SK-N-MC (cell line): ENCODE results near the gene PBX1.

Experiments used
- EZH2 ChIP-seq: fragments of 200-600 bp; sonication (generic); IDR thresholded peaks from one replicate; pipeline ENCODE4 v1.6.1; 2017; ENCODE audit warnings: antibody characterized with exemption
- FOXP2 ChIP-seq: optimal IDR thresholded peaks from 2 replicates; pipeline ENCODE3; 2011; ENCODE audit warnings: mild to moderate bottlenecking, moderate library complexity; ENCODE audit not compliant: insufficient read depth; ENCODE audit errors: extremely low read length, control extremely low read depth
- POLR2AphosphoS5 ChIP-seq: IDR thresholded peaks from 2 replicates; pipeline ENCODE4 v1.6.1; 2012; ENCODE audit warnings: mild to moderate bottlenecking, low read depth, low read length, borderline replicate concordance

DNA sequence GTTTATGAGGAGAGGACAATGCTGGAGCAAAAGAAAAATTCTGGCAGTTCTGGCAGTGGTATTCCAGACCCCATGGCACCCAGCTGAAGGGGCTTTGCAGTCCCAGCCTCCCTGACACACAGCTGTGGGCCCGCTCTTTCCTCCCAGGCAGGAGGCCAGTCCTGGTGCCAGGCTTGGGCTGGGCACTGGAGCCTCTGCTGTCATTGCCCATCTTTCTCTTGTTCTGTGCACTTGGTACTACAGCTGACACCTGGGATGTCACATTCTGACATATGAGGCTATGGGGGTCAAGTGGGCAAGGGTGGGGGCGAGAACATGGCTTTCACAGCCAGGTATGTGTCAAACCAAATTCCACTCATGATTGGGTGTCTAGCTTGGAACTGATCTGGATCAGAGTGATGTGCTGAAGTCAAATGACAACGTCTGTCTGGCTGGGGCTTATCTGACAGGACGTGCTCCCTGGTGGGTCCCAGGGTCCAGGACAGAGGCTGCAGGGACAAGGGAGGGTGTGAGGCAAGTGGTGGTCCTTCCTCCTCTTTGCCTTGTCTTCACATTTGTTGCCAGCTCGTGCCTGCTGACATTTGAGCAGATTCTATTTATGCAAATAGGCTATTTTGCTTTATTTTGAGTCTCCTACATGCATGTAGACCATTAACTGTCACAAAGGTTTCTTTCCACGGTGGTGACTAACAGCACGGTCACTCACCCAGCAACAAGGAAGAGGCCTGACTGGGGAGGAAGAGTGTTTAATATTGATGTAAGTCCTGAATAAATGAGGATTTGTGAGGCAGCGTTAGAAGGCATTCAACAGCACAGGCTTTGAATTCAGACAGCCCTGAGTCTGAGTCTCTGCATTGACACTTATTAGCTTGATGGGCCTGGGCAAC, 336.3 kb downstream of the PBX1 start:
- TF ChIP-seq POLR2AphosphoS5 (no peak), EZH2 (no peak), FOXP2 (no peak)
